ENCODE data around the gene ATRIP.

The ATRIP gene

DNA sequence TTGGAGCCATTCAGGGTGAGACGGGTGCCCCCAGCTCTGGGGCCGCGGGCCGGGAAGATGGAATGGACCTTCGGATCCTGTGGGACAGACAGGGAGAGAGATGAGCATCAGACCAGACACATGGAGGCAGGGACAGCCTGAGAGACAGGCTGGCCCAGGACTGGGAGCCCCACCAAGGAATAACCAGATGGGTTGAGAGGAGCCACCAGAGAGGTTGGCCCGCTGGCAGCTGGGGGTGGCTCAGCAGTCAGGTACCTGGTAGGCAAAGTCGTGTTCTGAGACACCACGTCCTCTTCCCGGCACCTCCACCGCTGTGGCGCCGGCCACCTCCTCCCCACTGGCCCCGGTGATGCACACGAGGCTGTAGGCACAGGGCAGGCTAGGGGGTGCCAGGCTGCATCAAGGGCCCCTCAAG is 30.4 kb upstream of the ATRIP start:
- Mint-ChIP-seq H3K27me3 (no peaks in the 10 kb centered on the region), H3K27ac (no peak overlapping the region), H3K36me3 (ENCODE audit: low read depth) (no peaks in the 10 kb centered on the region), H3K4me1 (ENCODE audit: low read depth) (no peaks in the 10 kb centered on the region), H3K4me3 (no peak overlapping the region), H3K9me3 (no peaks in the 10 kb centered on the region)

DNA sequence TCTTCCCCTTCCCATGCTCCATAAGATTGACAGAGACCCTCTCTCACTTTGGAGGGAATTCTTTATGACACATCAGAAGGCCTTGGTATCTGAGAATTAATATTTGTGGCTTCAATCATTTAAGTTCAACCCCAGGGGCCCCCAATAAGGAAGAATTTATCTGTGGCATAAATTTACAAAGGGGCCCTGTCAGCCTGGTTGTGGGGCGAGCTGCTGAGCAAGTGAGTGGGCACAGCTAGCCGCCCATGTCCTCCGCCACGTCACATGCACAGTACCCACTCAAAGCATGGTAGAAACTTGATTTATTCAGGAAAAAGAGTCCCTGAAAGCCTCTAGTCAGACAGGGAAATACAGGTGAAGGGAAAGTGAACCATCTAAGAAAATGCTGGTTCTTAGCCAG is 30.0 kb upstream of the ATRIP start:
- Mint-ChIP-seq H3K27me3 (no peaks in the 10 kb centered on the region), H3K9me3 (no peaks in the 10 kb centered on the region), H3K36me3 (ENCODE audit: low read depth) (no peaks in the 10 kb centered on the region), H3K4me1 (ENCODE audit: low read depth) (no peaks in the 10 kb centered on the region), H3K4me3 (no peak overlapping the region), H3K27ac (no peak overlapping the region)

DNA sequence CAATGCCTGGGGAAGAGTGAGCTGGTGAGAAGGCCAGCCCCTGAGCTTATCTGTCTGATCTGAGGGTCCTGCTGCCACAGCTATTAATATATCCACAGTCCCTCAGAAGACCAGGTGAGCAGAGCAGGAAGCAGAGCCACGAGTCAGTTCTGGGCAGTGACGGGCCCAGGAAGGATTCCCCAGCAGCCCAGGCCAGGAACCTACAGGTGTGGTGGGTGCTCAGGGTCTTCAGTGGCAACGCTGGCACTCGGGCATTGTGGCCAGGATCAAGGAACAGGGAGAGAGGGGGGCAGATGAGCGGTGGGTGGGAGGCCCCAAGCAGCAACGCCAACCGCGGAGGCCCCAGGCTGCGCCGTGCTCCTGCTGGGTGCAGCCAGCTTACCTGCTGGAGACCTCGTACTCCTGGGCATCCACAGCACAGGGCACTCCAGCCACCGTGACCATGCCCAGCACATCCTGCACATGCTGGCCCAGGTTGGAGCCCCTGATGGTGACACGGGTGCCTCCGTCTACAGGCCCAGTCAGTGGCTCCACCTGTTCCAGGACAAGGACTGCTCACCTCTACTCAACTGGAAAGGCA is 28.9 kb upstream of the ATRIP start:
- no peaks in the 10 kb centered on the region for H3K36me3 Mint-ChIP-seq (ENCODE audit: low read depth)
- H3K27me3 Mint-ChIP-seq = no peaks in the 10 kb centered on the region
- H3K27ac Mint-ChIP-seq = no peak overlapping the region
- no peak overlapping the region for H3K4me3 Mint-ChIP-seq
- H3K4me1 Mint-ChIP-seq (ENCODE audit: low read depth) = no peaks in the 10 kb centered on the region
- no peaks in the 10 kb centered on the region for H3K9me3 Mint-ChIP-seq

DNA sequence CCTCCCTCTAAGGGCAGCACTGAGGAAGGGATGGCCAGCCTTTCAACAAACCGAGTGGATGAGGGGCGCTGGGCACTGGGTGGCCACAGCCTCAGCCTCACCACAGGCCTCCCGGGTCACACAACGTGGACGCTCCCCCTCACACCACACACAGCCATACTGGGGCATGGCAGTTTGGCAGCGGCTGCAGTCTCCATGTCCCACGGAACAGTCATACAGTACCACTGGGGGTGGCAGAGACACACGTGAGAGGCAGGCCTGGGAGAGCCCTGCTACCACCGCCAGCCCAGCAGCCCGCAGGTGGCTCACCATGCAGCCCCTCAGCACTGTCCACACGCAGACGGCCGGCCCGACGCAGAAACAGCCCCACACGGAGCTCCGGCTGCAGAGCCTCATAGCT is 28.4 kb upstream of the ATRIP start:
- H3K27me3 Mint-ChIP-seq = no peaks in the 10 kb centered on the region
- H3K27ac Mint-ChIP-seq = no peak overlapping the region
- no peaks in the 10 kb centered on the region for H3K9me3 Mint-ChIP-seq
- no peaks in the 10 kb centered on the region for H3K4me1 Mint-ChIP-seq (ENCODE audit: low read depth)
- no peak overlapping the region for H3K4me3 Mint-ChIP-seq
- H3K36me3 Mint-ChIP-seq (ENCODE audit: low read depth) = no peaks in the 10 kb centered on the region

DNA sequence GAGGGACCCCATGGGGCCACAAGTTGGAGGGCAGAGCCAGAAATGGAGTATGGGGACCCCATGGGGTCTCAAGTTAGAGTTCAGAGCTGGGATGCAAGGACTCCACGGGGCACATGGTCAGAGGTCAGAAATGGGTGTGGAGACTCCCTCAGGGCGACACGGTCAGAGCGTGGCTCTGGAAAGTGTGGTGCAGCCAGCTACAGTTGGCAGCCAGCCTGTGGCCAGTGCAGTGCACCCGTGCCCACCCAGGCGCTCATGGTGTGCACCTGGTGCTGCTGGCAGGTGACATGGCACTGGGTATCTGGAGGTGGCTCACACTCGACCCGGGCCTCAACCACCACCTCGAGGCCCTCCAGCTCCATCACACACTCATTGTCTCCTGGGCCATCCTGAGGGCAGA is 27.9 kb upstream of the ATRIP start:
- H3K27me3 Mint-ChIP-seq = no peaks in the 10 kb centered on the region
- H3K9me3 Mint-ChIP-seq = no peaks in the 10 kb centered on the region
- no peak overlapping the region for H3K4me3 Mint-ChIP-seq
- H3K4me1 Mint-ChIP-seq (ENCODE audit: low read depth) = no peaks in the 10 kb centered on the region
- H3K27ac Mint-ChIP-seq = no peak overlapping the region
- no peaks in the 10 kb centered on the region for H3K36me3 Mint-ChIP-seq (ENCODE audit: low read depth)

DNA sequence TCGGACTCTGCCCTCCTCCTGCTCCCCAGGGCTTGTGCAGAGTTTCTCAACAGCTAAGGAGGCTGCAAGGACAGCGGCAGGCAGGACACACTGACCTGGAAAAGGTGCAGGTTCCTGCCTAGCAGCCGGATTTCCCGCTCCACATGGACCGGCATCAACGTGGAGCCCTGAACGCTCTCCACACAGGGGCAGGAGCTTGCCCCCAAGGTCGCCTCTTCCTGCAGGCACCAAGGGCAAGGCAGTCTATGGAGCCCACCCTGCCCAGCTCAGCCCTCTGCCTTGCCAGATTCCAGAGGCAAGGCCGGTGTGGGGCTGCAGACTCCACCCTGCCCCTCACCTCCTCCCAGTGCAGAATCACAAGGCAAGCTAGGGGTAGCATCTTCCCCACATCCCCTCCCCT is 27.4 kb upstream of the ATRIP start:
- no peaks in the 10 kb centered on the region for H3K9me3 Mint-ChIP-seq
- no peaks in the 10 kb centered on the region for H3K4me1 Mint-ChIP-seq (ENCODE audit: low read depth)
- H3K27me3 Mint-ChIP-seq = no peaks in the 10 kb centered on the region
- H3K4me3 Mint-ChIP-seq = no peak overlapping the region
- H3K27ac Mint-ChIP-seq = no peak overlapping the region
- no peaks in the 10 kb centered on the region for H3K36me3 Mint-ChIP-seq (ENCODE audit: low read depth)

DNA sequence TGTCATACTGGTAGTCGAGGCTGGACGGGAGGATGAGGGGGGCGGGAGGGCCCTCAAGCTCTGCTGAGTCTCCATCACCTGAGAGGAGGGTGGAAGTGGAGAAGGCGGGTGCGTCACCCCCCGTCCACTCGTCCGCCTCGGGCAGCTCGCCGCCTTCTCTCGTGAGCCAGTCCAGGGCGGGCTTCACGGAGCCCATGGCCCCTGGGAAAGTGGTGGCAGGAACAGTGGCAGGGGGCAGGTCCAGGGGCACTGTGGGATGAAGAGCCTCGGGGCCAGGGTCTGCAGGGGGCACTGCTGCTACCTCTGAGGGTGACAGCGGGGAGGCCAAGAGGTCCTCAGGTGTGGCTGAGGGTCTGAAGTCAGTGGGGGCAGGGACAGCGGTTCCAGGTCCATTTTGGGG is 26.9 kb upstream of the ATRIP start:
- H3K27ac Mint-ChIP-seq = no peak overlapping the region
- no peaks in the 10 kb centered on the region for H3K9me3 Mint-ChIP-seq

DNA sequence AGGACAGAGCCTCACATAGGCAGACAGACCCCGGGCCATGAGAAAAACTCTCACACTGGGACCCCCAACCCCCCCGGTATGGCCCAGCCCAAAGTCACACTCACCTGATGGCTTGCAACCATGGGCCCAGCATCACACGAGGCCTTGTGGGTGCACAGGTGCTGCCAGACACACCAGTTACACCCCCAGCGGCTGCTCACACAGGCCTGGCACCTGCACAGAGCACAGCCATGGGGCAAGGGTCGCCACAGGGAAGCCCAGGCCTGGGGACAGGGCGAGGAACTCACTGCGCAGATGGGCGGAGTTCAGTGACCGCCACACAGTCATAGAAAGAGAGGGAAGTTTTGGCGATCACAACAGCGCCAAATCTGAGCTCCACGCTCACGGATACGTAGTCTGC is 26.0 kb upstream of the ATRIP start:
- no peak overlapping the region for H3K27ac Mint-ChIP-seq
- no peaks in the 10 kb centered on the region for H3K9me3 Mint-ChIP-seq
- H3K4me1 Mint-ChIP-seq (ENCODE audit: low read depth) = no peaks in the 10 kb centered on the region
- no peak overlapping the region for H3K4me3 Mint-ChIP-seq
- no peaks in the 10 kb centered on the region for H3K27me3 Mint-ChIP-seq
- H3K36me3 Mint-ChIP-seq (ENCODE audit: low read depth) = no peaks in the 10 kb centered on the region

More for the DNA sequence above, 26.9 kb upstream of the ATRIP start:
- Mint-ChIP-seq H3K4me3 (no peak overlapping the region), H3K4me1 (ENCODE audit: low read depth) (no peaks in the 10 kb centered on the region), H3K36me3 (ENCODE audit: low read depth) (no peaks in the 10 kb centered on the region), H3K27me3 (no peaks in the 10 kb centered on the region)

DNA sequence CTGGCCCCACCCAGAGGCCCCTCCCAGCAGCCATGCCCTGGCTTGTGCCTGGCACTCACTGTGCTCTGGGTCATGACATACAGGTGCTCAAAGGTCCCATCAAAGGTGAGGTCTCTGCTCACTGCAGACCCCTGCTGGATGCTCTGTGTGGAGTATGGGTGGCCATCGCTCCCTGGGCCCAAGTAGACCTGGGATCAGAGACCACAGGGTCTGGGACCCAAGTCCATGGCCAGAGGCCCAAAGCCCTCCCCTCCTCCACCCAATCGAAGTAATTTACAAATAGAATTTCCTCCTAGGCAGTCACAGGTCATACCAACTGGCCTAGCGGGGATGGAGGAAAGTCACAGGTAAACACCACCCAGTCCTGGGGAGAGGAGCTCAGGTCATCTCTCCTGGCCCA is 24.3 kb upstream of the ATRIP start:
- Mint-ChIP-seq H3K36me3 (ENCODE audit: low read depth) (no peaks in the 10 kb centered on the region), H3K27ac (no peak overlapping the region), H3K4me1 (ENCODE audit: low read depth) (no peaks in the 10 kb centered on the region), H3K4me3 (no peak overlapping the region), H3K9me3 (no peaks in the 10 kb centered on the region), H3K27me3 (no peaks in the 10 kb centered on the region)

DNA sequence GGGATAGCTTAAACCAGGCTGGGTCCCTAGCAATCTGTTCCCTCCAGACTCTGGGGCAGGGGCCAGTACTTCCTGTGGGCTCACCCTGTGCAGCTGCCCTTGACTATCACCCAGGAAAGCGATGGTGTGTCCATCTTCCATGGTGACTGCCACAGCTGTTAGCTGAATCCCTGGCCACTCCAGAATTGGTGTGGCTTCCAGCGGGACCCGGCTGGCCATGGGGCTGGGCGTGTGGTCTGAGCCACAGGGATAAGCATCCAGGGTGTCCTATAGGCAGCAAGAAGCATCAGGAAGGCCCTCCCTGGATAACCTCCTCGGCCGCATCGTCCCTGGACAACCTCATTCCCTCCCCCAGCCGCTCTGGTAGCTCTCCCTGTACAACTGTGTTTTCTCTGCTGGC is 23.9 kb upstream of the ATRIP start:
- Mint-ChIP-seq H3K4me1 (ENCODE audit: low read depth) (no peaks in the 10 kb centered on the region), H3K27me3 (no peaks in the 10 kb centered on the region), H3K27ac (no peak overlapping the region)

DNA sequence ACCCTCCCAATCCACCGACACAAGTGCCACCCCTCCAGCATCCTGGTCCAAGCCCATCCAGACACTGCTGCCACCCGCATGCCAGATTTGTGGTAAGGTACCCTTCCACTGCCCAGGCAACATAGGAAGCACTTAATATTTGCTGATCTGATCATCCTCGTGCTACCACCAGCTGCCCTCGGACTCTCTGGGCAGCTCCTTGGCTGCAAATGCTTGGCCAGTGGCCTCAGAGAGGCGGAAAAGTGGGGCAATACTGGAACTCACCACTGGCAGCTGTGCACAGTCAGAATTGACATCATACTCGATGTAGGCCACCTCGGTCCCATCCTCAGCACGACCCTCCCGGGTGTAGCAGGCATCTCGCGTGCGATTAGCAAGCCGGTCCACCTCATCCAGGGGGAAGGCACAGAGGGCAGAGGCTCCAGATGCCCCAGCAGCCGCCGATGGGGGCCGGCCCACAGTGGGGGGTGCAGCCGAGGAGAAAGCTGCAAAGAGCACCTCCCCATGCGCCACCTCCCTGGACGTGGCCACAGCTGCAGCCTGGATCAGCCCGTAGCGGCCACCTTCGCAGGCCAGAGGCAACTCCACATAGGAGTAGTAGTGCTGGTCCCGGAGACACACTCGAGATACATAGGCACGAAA is 23.2 kb upstream of the ATRIP start:
- Mint-ChIP-seq H3K27ac (no peak overlapping the region), H3K36me3 (ENCODE audit: low read depth) (no peaks in the 10 kb centered on the region), H3K27me3 (peaks cover 6% of the 10 kb centered on the region), H3K9me3 (no peaks in the 10 kb centered on the region), H3K4me1 (ENCODE audit: low read depth) (no peaks in the 10 kb centered on the region), H3K4me3 (no peak overlapping the region)

More for the DNA sequence above, 23.9 kb upstream of the ATRIP start:
- Mint-ChIP-seq H3K36me3 (ENCODE audit: low read depth) (no peaks in the 10 kb centered on the region), H3K4me3 (no peak overlapping the region), H3K9me3 (no peaks in the 10 kb centered on the region)

DNA sequence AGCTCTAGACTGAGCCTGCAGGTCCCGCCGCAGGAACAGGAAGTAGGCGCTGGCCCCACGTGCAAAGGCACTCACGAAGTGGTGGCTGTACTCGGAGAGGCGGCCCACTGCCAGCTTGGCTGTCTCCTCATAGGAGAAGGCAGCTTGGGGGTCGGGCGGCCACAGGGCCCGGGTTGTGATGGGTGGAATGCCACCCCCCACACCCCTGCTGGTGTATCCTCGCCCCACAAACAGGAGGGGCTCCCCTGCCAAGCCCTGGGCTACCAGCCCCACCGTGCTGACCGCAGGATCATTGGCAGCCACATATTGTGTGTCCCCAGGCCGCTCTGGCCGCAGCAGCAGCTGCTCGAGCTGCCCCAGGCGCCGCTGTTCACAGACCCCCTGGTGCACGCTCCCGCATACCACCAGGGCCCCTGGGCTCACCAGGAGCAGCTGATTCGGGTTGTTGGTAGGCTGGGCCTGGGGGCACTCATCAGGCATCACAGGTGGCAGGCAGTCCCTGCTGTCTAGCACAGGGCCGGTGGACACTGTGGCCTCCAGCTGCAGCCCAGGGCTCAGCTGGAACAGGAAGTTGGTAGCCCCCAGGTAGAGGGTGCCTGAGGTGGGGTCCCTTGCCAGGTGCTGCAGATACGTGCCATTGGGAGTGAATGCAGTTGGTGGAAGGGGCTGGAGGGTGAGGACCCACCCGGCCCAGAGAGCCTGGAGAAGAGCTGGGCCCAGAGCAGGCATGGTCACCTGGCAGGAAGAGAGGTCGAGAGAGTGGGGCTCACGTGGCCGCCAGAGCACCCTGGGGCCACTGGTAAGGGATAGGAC is 22.4 kb upstream of the ATRIP start:
- no peak overlapping the region for H3K27ac Mint-ChIP-seq
- H3K4me3 Mint-ChIP-seq = no peak overlapping the region
- H3K27me3 Mint-ChIP-seq = peaks cover 8% of the 10 kb centered on the region
- H3K4me1 Mint-ChIP-seq (ENCODE audit: low read depth) = no peaks in the 10 kb centered on the region
- H3K36me3 Mint-ChIP-seq (ENCODE audit: low read depth) = no peaks in the 10 kb centered on the region
- no peaks in the 10 kb centered on the region for H3K9me3 Mint-ChIP-seq

DNA sequence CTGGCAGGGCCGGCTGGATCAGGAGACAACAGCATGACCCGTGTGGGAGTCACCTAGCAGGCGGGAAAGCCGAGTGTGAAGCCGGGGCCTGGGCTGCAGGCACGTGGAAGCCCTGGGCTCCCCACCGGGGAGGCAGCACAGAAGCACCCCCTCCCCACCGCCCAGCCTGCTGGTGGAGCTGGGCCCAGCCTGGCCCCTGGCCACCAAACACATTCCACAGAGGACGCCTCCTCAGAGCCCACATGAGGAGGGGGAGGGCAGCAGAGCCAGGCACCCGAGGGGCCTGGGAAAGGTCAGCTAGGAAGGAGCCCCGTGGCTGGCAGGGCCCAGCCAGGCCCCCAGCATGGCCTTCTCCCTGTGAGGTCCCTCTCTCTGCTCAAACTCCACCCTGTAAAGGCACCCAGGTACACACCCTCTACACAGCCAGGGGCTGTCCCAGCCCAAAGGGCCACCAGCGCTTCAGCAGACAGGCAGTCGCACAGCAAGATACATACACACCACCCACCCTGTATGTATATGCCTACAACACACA is 21.2 kb upstream of the ATRIP start:
- Mint-ChIP-seq H3K27ac (no peak overlapping the region), H3K27me3 (peaks cover 8% of the 10 kb centered on the region), H3K4me1 (ENCODE audit: low read depth) (no peaks in the 10 kb centered on the region), H3K4me3 (no peak overlapping the region), H3K36me3 (ENCODE audit: low read depth) (no peaks in the 10 kb centered on the region), H3K9me3 (no peaks in the 10 kb centered on the region)

DNA sequence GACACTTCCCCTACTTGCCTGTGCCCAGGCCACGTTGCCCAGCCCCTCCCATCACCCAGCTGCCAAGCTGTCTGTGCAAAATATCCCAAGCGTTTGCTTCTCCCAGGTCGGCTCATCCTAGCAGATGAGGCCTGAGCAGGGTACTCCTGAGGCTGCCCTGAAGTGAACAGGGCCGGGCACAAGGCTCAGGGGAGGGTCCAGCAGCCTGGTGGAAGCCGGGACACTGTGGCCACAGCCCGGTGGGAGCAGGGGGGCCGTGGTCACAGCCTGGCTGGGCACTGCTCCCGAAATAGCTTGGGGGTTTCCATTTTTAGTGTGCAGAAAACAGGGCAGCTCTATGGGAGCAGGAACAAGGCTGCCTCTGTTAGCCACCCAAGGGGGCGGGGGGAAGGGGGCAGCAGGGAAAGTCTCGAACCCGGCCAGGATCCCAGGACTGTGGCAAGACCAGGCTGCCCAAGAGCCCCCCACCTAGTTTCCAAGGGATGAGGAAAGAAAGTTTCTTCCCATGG is 20.1 kb upstream of the ATRIP start:
- Mint-ChIP-seq H3K36me3 (ENCODE audit: low read depth) (no peaks in the 10 kb centered on the region), H3K4me3 (no peak overlapping the region), H3K4me1 (ENCODE audit: low read depth) (no peaks in the 10 kb centered on the region), H3K9me3 (no peaks in the 10 kb centered on the region), H3K27ac (no peak overlapping the region), H3K27me3 (peaks cover 8% of the 10 kb centered on the region)

DNA sequence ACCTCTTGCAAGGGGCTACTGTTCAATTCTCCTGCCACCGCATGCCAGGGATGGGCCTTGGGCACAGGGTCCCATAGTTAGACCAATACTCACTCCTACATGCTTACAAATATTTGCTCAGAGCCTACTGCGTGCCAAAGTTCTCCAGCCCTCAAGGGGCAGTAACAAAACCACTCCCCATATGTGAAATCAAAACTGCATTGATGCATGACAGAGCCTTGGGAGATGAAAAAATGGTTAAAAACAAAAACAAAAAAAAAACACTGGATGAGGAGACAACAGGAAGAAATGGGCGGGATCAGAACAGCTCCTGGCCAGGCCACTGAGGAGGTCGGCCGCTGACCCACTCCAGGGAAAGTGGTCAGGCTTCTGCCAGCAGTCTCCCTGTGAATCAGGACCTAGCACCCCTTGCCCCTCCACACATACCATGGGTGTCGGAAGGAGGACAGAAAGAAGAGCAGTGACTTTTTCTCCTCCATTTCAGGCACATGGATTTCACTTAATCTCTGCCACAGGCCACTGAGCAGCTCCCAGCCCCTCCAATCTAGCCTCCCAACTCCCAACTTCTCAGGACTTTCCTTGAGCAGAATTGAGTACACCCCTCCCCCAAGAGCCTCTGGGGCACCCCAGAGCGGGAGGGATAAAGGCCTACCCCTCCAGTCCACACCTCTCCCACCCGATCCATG is 19.4 kb upstream of the ATRIP start:
- H3K27me3 Mint-ChIP-seq = peaks cover 8% of the 10 kb centered on the region
- H3K9me3 Mint-ChIP-seq = no peaks in the 10 kb centered on the region
- H3K4me1 Mint-ChIP-seq (ENCODE audit: low read depth) = no peaks in the 10 kb centered on the region
- H3K4me3 Mint-ChIP-seq = no peak overlapping the region
- H3K36me3 Mint-ChIP-seq (ENCODE audit: low read depth) = peaks cover 6% of the 10 kb centered on the region
- H3K27ac Mint-ChIP-seq = no peak overlapping the region

Measured in stimulated activated naive CD8-positive, alpha-beta T cell treated with anti-CD3 and anti-CD28 coated beads, Interleukin-15, Interleukin-2, amounts not matched to agents 100 ng/mL and 50 ng/mL, for 24 hours (primary cell).